HepG2 (cell line): ENCODE data around the gene TGM2. TPM values are rescaled to one million over a fixed set of nuclear protein-coding genes. Genes with fewer than 3 reads are reported as not detected.

Source experiments
- ATF7 ChIP-seq, 2 experiments: fragments of 450-650 bp in 1 of 2; sonication (generic) in 1 of 2; formaldehyde crosslinking in 1 of 2; IDR thresholded peaks; 2 replicates each; pipeline versions ENCODE4 v1.4.0 to v1.6.1; 2016 to 2020; ENCODE audit warnings: antibody characterized with exemption in 1 of 2, mild to moderate bottlenecking in 1 of 2, missing genetic modification reagents in 1 of 2
- DBP ChIP-seq: sonication (generic); formaldehyde crosslinking; IDR thresholded peaks from 2 replicates; pipeline ENCODE4 v1.4.0; 2020; ENCODE audit warnings: missing genetic modification reagents; ENCODE audit errors: not compliant biosample characterization
- GATA4 ChIP-seq: sonication (generic); IDR thresholded peaks from 2 replicates; pipeline ENCODE4 v1.6.1; 2016; ENCODE audit warnings: antibody characterized with exemption, low read depth, borderline replicate concordance
- MED13 ChIP-seq: sonication (generic); formaldehyde crosslinking; IDR thresholded peaks from 2 replicates; pipeline ENCODE4 v1.5.0; 2020; ENCODE audit warnings: missing genetic modification reagents
- MTF1 ChIP-seq: sonication (generic); formaldehyde crosslinking; IDR thresholded peaks from 2 replicates; pipeline ENCODE4 v1.5.0; 2020; ENCODE audit warnings: missing genetic modification reagents
- NCOA1 ChIP-seq: sonication (generic); formaldehyde crosslinking; IDR thresholded peaks from 2 replicates; pipeline ENCODE4 v1.9.0; 2021; ENCODE audit warnings: missing genetic modification reagents
- NFE2 ChIP-seq: sonication (generic); formaldehyde crosslinking; IDR thresholded peaks from 2 replicates; pipeline ENCODE4 v1.4.0; 2020; ENCODE audit warnings: missing genetic modification reagents
- NFRKB ChIP-seq: fragments of 450-650 bp; IDR thresholded peaks from 2 replicates; pipeline ENCODE4 v1.6.1; 2017
- PRMT3 ChIP-seq: sonication (generic); formaldehyde crosslinking; IDR thresholded peaks from 2 replicates; pipeline ENCODE4 v1.8.1; 2022; ENCODE audit warnings: low read depth, mild to moderate bottlenecking, moderate library complexity, missing genetic modification reagents, borderline replicate concordance
- SRSF1 ChIP-seq: fragments of 200-400 bp; formaldehyde crosslinking; optimal IDR thresholded peaks from 2 replicates; pipeline ENCODE3; 2017; ENCODE audit warnings: mild to moderate bottlenecking, low read depth, low read length, moderate library complexity
- SRSF4 ChIP-seq: fragments of 200-400 bp; formaldehyde crosslinking; IDR thresholded peaks from one replicate; pipeline ENCODE4 v1.6.1; 2018; ENCODE audit warnings: mild to moderate bottlenecking, low read depth, low read length, moderate library complexity; ENCODE audit not compliant: poor library complexity, severe bottlenecking
- TBL1XR1 ChIP-seq: fragments of 150-350 bp; IDR thresholded peaks from 2 replicates; pipeline ENCODE4 v1.6.1; 2014; ENCODE audit warnings: borderline replicate concordance, low read length; ENCODE audit not compliant: partially characterized antibody
- THRA ChIP-seq: sonication (generic); formaldehyde crosslinking; IDR thresholded peaks from 2 replicates; pipeline ENCODE4 v1.4.0; 2020; ENCODE audit warnings: missing genetic modification reagents, borderline replicate concordance
- ZBTB34 ChIP-seq: sonication (generic); formaldehyde crosslinking; IDR thresholded peaks from 2 replicates; pipeline ENCODE4 v1.8.0; 2022; ENCODE audit warnings: mild to moderate bottlenecking, missing genetic modification reagents
- ZFP37 ChIP-seq: sonication (generic); formaldehyde crosslinking; IDR thresholded peaks from 2 replicates; pipeline ENCODE4 v1.4.0; 2020; ENCODE audit warnings: missing genetic modification reagents, borderline replicate concordance
- ZFP41 ChIP-seq: sonication (generic); formaldehyde crosslinking; IDR thresholded peaks from 2 replicates; pipeline ENCODE4 v1.4.0; 2020; ENCODE audit warnings: mild to moderate bottlenecking, missing genetic modification reagents, borderline replicate concordance
- ZKSCAN8 ChIP-seq: IDR thresholded peaks from 2 replicates; pipeline ENCODE4 v1.6.1; 2016; ENCODE audit warnings: borderline replicate concordance, missing genetic modification reagents, missing compliant biosample characterization
- ZNF350 ChIP-seq: sonication (generic); formaldehyde crosslinking; IDR thresholded peaks from 2 replicates; pipeline ENCODE4 v1.4.0; 2020; ENCODE audit warnings: mild to moderate bottlenecking, low read depth, missing genetic modification reagents, borderline replicate concordance
- ZNF75D ChIP-seq: sonication (generic); formaldehyde crosslinking; IDR thresholded peaks from 2 replicates; pipeline ENCODE4 v1.8.1; 2023; ENCODE audit warnings: missing genetic modification reagents, mild to moderate bottlenecking, borderline replicate concordance
- polyA plus RNA-seq, 8 experiments: library from polyadenylated mRNA; depleted of rRNA in 3 of 8; stranded (reverse) in 7 of 8; unstranded in 1 of 8; fragments of >200 nt; fragmentation: Illumina TruSeq in 4 of 8; extraction: Trizol in 4 of 8; gene quantifications; 2 replicates each; pipeline versions ENCODE4 v1.2.1 to v1.2.3, GENCODE V29; 2011 to 2016; ENCODE audit warnings: low read depth in 4 of 8, missing spikeins in 1 of 8, mixed read lengths in 1 of 8; ENCODE audit not compliant: insufficient read depth in 1 of 8
- total RNA-seq, 5 experiments: library from RNA; depleted of rRNA; stranded (reverse); fragments of >200 nt; fragmentation: Illumina TruSeq; extraction: Trizol; gene quantifications; 2 replicates each; pipeline ENCODE4 v1.2.3, GENCODE V29; 2016; ENCODE audit warnings: low read depth in 1 of 5
- TF ChIP-seq, protein P1 (sequence below): sonication (generic); formaldehyde crosslinking; conservative IDR thresholded peaks from 2 replicates; pipeline ENCODE4 v1.8.0; 2022; ENCODE audit warnings: mild to moderate bottlenecking, moderate library complexity, missing genetic modification reagents
- TF ChIP-seq, protein P2 (sequence below): sonication (generic); formaldehyde crosslinking; IDR thresholded peaks from 2 replicates; pipeline ENCODE4 v1.5.0; 2020; ENCODE audit warnings: missing genetic modification reagents, mild to moderate bottlenecking, borderline replicate concordance

The TGM2 gene
- total and polyA plus RNA-seq, 2 of the 13 experiments (the other 11 are each of a cell fraction or from before 2014, with no cell fraction given) = 4.2 to 46.4 TPM

DNA sequence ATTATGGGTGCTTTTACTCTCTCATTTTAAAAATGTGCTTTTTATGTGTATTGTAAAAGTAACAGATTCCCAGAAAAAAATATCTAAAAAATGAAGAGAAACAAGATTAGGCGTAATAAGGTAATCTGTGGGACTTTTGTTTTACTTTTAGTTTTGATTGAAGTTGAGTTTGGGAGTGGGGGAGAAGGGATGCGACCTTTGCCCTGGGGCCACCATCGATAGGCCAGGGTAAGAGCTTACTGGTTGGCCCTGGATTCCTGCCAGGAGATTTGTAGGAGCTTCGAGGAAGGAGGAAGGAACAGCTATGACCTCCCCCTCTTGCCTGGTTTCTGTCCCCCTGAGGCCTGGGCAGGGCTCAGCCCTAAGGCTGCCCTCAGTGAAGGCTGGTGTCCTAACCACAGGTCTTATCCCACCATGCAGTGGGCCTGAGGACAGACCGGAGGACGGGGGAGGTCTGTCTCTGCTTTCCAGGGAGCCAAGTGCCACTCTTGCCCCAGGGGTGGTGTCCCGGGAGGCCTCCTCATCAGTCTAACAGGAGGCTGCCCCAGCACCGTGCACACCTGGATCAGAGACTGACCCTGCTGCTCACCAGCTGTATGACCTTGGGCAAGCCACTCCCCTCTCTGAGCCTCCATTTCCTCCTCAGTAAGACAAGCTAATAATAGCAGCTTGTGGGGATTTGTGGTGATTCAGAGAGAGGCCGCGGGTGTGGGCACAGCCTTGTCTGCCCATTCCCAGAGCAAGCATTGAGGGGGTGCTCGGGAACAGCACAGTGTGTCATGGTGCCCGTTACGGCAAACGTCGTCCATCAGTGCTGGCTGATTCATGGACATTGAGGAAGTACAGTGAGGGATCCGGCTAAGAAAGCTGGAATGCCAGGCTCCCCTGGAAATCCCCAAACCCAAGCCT is 21.2 kb downstream of the TGM2 start (continued):
- no peak for TF ChIP-seq DBP (CRISPR knock-in tag)
- no peak for TF ChIP-seq ZFP37
- TF ChIP-seq ZNF75D (CRISPR knock-in tag) = no peak
- 0 out of 2 replicates have a peak, but pooled peaks have one; percentile 62 for TF ChIP-seq ZFP41
- no peak for TF ChIP-seq TBL1XR1
- TF ChIP-seq, protein P1, sequence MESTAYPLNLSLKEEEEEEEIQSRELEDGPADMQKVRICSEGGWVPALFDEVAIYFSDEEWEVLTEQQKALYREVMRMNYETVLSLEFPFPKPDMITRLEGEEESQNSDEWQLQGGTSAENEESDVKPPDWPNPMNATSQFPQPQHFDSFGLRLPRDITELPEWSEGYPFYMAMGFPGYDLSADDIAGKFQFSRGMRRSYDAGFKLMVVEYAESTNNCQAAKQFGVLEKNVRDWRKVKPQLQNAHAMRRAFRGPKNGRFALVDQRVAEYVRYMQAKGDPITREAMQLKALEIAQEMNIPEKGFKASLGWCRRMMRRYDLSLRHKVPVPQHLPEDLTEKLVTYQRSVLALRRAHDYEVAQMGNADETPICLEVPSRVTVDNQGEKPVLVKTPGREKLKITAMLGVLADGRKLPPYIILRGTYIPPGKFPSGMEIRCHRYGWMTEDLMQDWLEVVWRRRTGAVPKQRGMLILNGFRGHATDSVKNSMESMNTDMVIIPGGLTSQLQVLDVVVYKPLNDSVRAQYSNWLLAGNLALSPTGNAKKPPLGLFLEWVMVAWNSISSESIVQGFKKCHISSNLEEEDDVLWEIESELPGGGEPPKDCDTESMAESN (CRISPR knock-in tag) = no peak; the same call in none of the 2 replicates
- TF ChIP-seq ATF7 (IDR thresholded peaks at IDR 0.05) = no peak
- peak; percentile 61; the same call in 1 of the 2 replicates for TF ChIP-seq ATF7 (CRISPR knock-in tag; IDR thresholded peaks at IDR 0.05)
- TF ChIP-seq NFE2 (CRISPR knock-in tag) = no peak
- no peak; the same call in none of the 2 replicates for TF ChIP-seq ZNF350 (CRISPR knock-in tag)
- TF ChIP-seq THRA (CRISPR knock-in tag) = no peak
- no peak for TF ChIP-seq SRSF4
- TF ChIP-seq NCOA1 (CRISPR knock-in tag) = no peak; the same call in 1 of the 2 replicates
- TF ChIP-seq PRMT3 (CRISPR knock-in tag) = no peak
- TF ChIP-seq ZBTB34 (CRISPR knock-in tag) = peak; percentile 82; the same call in 1 of the 2 replicates
- peak; percentile 62 for TF ChIP-seq MED13
- TF ChIP-seq ZKSCAN8 (CRISPR knock-in tag) = no peak
- no peak for TF ChIP-seq SRSF1
- peak; percentile 23; the same call in 1 of the 2 replicates for TF ChIP-seq GATA4
- no peak for TF ChIP-seq NFRKB
- no peak for TF ChIP-seq MTF1 (CRISPR knock-in tag)
- TF ChIP-seq, protein P2, sequence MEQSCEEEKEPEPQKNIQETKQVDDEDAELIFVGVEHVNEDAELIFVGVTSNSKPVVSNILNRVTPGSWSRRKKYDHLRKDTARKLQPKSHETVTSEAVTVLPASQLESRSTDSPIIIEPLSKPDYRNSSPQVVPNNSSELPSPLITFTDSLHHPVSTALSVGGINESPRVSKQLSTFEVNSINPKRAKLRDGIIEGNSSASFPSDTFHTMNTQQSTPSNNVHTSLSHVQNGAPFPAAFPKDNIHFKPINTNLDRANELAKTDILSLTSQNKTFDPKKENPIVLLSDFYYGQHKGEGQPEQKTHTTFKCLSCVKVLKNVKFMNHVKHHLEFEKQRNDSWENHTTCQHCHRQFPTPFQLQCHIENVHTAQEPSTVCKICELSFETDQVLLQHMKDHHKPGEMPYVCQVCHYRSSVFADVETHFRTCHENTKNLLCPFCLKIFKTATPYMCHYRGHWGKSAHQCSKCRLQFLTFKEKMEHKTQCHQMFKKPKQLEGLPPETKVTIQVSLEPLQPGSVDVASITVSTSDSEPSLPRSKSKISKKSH (CRISPR knock-in tag) = peak; percentile 84
